ENCODE data around the gene EHBP1.
"Not testable (repeated sequence)": the region's sequence is repeated elsewhere in the genome, so short reads cannot be mapped to it uniquely, and the experiment has no call there.

EHBP1 gene

GRCh38 chr2:63073994-63074393 lies 368.5 kb downstream of the EHBP1 start:
- no peak for DNase-seq (ENCODE audit: low read depth)

DNA sequence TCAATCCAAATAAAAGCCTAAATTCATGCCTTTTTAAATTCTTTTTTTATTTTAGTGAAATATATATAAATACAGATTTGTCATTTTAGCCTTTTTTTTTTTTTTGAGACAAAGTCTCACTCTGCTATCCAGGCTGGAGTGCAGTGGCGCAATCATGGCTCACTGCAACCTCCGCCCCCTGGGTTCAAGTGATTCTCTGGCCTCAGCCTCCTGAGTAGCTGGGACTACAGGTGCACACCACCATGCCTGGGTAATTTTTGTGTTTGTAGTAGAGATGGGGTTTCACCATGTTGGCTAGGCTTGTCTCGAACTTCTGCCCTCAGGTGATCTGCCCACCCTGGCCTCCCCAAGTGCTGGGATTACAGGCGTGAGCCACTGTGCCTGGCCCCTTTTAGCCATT lies 368.9 kb downstream of the EHBP1 start:
- DNase-seq (ENCODE audit: low read depth), result not testable (repeated sequence)

- no peak for DNase-seq (ENCODE audit: low read depth)
These were observed 373.5 kb downstream of the EHBP1 start for GRCh38 chr2:63078852-63079606.

GRCh38 chr2:63081404-63081803 lies 375.9 kb downstream of the EHBP1 start:
- no peak for DNase-seq (ENCODE audit: low read depth)

- no peak for DNase-seq (ENCODE audit: low read depth)
These were observed 381.2 kb downstream of the EHBP1 start for GRCh38 chr2:63086687-63087086.

- DNase-seq (ENCODE audit: low read depth), result no peak
These were observed 386.9 kb downstream of the EHBP1 start for GRCh38 chr2:63092401-63092800.

DNA sequence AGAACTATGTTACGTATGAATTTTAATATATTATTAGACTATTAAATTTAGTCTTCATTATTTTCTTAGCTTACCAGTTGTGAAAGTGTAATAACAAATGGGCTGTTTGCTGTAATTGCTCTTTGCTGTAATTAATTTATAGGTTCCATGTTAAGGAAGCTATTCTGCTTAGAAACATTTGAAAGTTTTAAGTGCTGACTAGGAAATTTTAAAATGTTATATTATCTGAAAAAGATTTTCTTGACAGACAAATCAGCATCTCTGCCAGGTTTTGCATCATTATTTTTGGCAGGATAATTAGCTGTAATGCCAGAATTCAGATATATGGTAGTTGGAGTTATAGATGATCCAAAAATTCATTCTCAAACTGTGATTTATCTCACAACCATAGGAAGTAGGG lies 387.3 kb downstream of the EHBP1 start:
- DNase-seq (ENCODE audit: low read depth), result no peak

GRCh38 chr2:63093502-63093901 lies 388.0 kb downstream of the EHBP1 start:
- no peak for DNase-seq (ENCODE audit: low read depth)
